Endothelial cell (in vitro differentiated cells): Measurements from ENCODE around the gene NOS1AP. TPM values are rescaled to one million over a fixed set of nuclear protein-coding genes. Genes with fewer than 3 reads are reported as not detected.

Source experiments
- DNase-seq: peaks from one replicate; pipeline ENCODE4 v3.0.0; 2021; ENCODE audit warnings: low spot score
- H3K27ac Mint-ChIP-seq: one replicate; pipeline ENCODE4 v1.8.0; 2021; ENCODE audit warnings: mixed read lengths, inconsistent platforms; ENCODE audit not compliant: unreplicated experiment
- H3K27me3 Mint-ChIP-seq: one replicate; pipeline ENCODE4 v1.8.0; 2021; ENCODE audit warnings: mild to moderate bottlenecking, moderate library complexity, mixed read lengths, inconsistent platforms; ENCODE audit not compliant: unreplicated experiment
- H3K36me3 Mint-ChIP-seq: one replicate; pipeline ENCODE4 v1.8.0; 2021; ENCODE audit warnings: mild to moderate bottlenecking, low read depth, mixed read lengths, inconsistent platforms; ENCODE audit not compliant: unreplicated experiment
- H3K4me1 Mint-ChIP-seq: one replicate; pipeline ENCODE4 v1.8.0; 2021; ENCODE audit warnings: mild to moderate bottlenecking, mixed read lengths, inconsistent platforms; ENCODE audit not compliant: unreplicated experiment
- H3K4me3 Mint-ChIP-seq: one replicate; pipeline ENCODE4 v1.8.0; 2021; ENCODE audit warnings: mild to moderate bottlenecking, mixed read lengths, inconsistent platforms; ENCODE audit not compliant: unreplicated experiment
- H3K9me3 Mint-ChIP-seq: one replicate; pipeline ENCODE4 v1.8.0; 2021; ENCODE audit warnings: mixed read lengths, inconsistent platforms; ENCODE audit not compliant: unreplicated experiment
- total RNA-seq: library from RNA; stranded (reverse); fragmentation: NEBNext Ultra II Directional; extraction: Animal tissue kit (Norgen Biotek cat#: 25700); gene quantifications from one replicate; pipeline ENCODE4 v1.2.1, GENCODE V29; 2021; ENCODE audit not compliant: unreplicated experiment
- TF ChIP-seq, protein P1 (sequence below): fragments of 200-600 bp; sonication (generic); IDR thresholded peaks from one replicate; pipeline ENCODE4 v1.5.0; 2021; ENCODE audit warnings: antibody characterized with exemption; ENCODE audit not compliant: unreplicated experiment

The NOS1AP gene
- total RNA-seq, 1 donor from 2014 or later, result 19.8 TPM

DNA sequence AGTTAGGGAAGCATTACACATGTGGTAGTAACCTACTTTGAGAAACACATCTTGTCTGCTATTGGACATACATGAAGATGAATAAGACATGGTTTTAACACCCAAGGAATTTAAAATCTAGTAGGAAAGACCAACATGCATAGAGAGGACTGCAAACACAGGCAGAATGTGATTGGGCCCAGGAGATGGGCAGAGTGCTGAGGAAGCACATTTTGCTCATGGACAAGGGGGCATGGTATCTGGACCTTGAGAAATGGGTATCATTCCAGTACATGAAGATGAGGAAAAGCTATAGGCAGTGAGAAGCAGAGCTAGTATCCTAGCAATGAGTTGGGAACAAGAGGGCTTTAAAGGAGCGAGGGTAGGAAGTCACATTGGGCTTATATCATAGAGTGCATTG is 164.4 kb downstream of the NOS1AP start:
- Mint-ChIP-seq H3K27me3 (peaks cover 6% of the 10 kb centered on the region), H3K4me1 (peaks cover 37% of the 10 kb centered on the region), H3K27ac (no peak overlapping the region), H3K9me3 (no peaks in the 10 kb centered on the region), H3K4me3 (no peak overlapping the region), H3K36me3 (no peaks in the 10 kb centered on the region)
- no peak for DNase-seq
- TF ChIP-seq, protein P1, sequence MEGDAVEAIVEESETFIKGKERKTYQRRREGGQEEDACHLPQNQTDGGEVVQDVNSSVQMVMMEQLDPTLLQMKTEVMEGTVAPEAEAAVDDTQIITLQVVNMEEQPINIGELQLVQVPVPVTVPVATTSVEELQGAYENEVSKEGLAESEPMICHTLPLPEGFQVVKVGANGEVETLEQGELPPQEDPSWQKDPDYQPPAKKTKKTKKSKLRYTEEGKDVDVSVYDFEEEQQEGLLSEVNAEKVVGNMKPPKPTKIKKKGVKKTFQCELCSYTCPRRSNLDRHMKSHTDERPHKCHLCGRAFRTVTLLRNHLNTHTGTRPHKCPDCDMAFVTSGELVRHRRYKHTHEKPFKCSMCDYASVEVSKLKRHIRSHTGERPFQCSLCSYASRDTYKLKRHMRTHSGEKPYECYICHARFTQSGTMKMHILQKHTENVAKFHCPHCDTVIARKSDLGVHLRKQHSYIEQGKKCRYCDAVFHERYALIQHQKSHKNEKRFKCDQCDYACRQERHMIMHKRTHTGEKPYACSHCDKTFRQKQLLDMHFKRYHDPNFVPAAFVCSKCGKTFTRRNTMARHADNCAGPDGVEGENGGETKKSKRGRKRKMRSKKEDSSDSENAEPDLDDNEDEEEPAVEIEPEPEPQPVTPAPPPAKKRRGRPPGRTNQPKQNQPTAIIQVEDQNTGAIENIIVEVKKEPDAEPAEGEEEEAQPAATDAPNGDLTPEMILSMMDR, result no peak

- H3K9me3 Mint-ChIP-seq, result no peaks in the 10 kb centered on the region
- H3K36me3 Mint-ChIP-seq, result no peaks in the 10 kb centered on the region
- peaks cover 33% of the 10 kb centered on the region for H3K4me1 Mint-ChIP-seq
- H3K27me3 Mint-ChIP-seq, result peaks cover 6% of the 10 kb centered on the region
- TF ChIP-seq, protein P1, result no peak
- no peak overlapping the region for H3K4me3 Mint-ChIP-seq
- DNase-seq, result no peak
- no peak overlapping the region for H3K27ac Mint-ChIP-seq
Observed at GRCh38 chr1:162234571-162234970, 165.1 kb downstream of the NOS1AP start.

DNA sequence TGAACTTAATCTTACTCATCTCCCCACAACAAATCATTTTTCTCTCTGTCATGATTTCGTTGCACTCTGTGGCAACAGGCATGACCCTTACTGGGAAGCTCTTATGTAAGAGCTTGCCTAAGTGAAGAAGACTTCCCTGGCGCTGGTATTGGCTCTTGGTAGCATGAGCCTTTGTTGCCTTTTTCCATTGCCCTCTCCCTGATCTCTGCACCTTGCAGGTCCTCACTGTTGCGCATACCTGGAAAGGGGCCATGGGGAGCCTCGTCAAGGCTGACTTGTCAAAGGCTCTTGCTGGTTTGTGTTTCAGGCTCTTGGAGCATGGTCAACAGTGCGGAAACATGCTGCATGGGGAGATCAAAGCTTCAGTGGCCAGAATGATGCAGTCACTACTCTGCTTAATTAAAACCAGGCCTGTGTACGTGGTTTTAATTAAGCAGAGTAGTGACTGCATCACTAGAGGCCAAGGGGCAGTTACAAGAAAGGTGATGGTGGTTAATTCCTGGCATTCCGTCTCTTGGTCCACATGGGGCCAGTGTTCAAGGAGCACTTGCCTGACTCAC is 165.8 kb downstream of the NOS1AP start:
- Mint-ChIP-seq H3K4me1 (peaks cover 25% of the 10 kb centered on the region), H3K4me3 (no peak overlapping the region), H3K27ac (no peak overlapping the region), H3K36me3 (no peaks in the 10 kb centered on the region), H3K9me3 (no peaks in the 10 kb centered on the region), H3K27me3 (peaks cover 3% of the 10 kb centered on the region)
- DNase-seq, result no peak
- TF ChIP-seq, protein P1, result no peak

- Mint-ChIP-seq H3K27ac (no peak overlapping the region), H3K4me1 (peaks cover 20% of the 10 kb centered on the region), H3K9me3 (no peaks in the 10 kb centered on the region), H3K4me3 (no peak overlapping the region), H3K36me3 (peaks cover 7% of the 10 kb centered on the region), H3K27me3 (peaks cover 3% of the 10 kb centered on the region)
- TF ChIP-seq, protein P1, result no peak
- DNase-seq, result no peak
Observed at GRCh38 chr1:162236201-162236600, 166.7 kb downstream of the NOS1AP start.

GRCh38 chr1:162236618-162237017 is 167.1 kb downstream of the NOS1AP start:
- DNase-seq, result no peak
- TF ChIP-seq, protein P1, result no peak
- Mint-ChIP-seq H3K27ac (no peak overlapping the region), H3K4me1 (peaks cover 19% of the 10 kb centered on the region), H3K9me3 (no peaks in the 10 kb centered on the region), H3K4me3 (no peak overlapping the region), H3K27me3 (peaks cover 3% of the 10 kb centered on the region), H3K36me3 (peaks cover 9% of the 10 kb centered on the region)
